GM18907 (cell line): ENCODE data around the gene CCDC167.
A peak's percentile ranks its signal among the peaks of the same experiment; 100 is the strongest.

Experiments used
- ATAC-seq: cut with Tn5 transposase; IDR thresholded peaks from one replicate; pipeline ENCODE4 v1.9.1; 2021; ENCODE audit warnings: mild to moderate bottlenecking, moderate library complexity; ENCODE audit not compliant: unreplicated experiment

The CCDC167 gene

DNA sequence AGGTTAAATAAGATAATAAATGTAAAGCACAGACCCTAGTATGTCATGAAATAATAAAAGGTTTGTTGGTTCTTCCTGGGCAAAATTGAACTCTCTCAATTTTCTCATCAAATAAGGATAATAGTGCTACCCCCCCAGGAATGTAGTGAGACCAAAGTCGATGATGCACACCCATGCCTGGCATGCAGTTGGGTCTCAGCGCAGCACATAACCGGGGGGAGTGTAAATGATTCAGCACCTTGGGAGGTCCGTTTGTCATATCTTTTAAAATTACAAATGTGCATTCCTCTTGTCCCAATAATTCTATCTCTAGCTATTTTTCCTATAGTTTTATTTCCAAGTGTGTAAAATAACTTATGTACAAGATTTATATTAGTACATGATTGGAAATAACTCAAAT is 31.3 kb upstream of the CCDC167 start:
- no peak for ATAC-seq

GRCh38 chr6:37530297-37530696 is 30.6 kb upstream of the CCDC167 start:
- ATAC-seq, result no peak

GRCh38 chr6:37528541-37528940 is 28.8 kb upstream of the CCDC167 start:
- no peak for ATAC-seq

GRCh38 chr6:37525460-37526357 is 26.0 kb upstream of the CCDC167 start:
- no peak for ATAC-seq

DNA sequence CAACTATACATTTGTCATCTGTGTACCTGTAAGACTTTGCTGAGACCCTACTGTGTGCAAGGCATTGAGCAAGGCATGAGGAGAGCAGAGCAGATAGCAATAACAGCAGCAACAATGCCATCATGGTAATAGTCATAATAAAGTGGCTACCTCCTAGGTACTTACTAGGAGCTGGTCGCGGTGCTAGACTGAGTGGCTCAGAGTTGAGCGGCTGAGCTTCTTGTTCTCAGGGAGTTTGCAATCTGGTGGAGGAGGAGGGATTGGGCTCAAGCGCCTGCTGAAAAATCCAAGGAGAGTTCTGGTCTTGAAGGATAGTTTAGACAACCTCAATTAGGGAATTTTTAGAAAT is 25.3 kb upstream of the CCDC167 start:
- no peak for ATAC-seq

DNA sequence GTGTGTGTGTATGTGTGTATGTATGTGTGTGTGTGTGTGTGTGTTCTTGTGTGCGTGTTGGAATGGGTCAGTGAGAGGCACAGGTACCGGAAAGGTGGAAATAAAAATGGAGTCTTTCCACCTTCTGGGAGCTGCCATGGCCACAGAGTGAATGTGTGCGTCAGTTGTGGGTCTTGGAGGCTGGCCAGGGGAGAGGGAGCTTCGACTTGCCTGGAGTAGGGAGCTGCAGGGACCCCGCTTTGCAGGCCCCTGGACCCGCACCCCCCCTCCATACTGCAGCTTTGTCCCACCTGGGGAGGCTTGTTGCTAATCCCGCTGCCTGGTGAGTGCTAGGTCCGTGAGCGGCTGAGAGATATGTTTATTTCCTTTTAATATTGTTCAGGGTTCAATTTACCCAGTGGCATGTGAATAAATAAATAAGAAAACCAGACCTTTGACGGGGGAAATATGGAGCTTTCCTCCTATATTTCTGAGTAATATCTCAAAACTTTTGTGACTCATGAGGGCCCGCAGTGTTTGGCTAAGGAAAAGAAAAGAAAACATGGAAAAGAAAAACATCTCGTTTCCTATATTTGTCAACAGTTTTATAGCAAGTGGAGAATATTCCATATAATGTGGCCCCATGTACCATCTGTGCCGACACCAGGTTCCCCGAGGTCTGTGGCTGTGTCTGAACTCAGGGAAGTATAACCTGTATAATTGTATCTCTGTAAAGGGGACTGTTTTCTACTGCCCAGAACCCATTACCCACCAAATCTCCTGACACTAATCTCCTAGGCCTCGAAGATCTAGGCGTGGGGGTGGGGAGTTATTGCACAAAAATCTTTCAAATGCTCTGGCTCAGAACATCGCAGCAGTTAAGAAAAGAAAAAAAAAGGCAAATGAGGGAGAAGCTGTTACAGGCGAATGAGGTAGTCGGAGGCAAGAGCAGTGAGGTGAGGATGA is 24.6 kb upstream of the CCDC167 start:
- no peak for ATAC-seq

DNA sequence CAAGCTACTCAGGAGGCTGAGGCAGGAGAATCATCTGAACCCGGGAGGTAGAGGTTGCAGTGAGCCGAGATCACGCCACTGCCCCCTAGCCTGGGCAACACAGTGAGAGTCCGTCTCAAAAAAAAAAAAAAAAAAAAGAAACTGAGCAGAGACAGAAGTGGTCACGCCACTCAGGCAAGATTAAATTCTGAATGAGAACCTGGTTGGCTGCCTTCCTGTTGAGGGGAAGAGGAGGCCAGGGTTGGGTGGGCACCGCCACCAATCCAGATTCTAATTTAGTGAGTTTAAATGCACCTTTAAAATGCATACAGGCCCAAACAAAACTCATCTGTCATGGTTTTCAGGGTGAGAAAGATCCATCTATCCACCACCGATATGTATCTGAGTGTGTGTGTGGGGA is 23.7 kb upstream of the CCDC167 start:
- ATAC-seq, result no peak

- no peak for ATAC-seq
These were observed 23.1 kb upstream of the CCDC167 start for GRCh38 chr6:37522836-37523235.

DNA sequence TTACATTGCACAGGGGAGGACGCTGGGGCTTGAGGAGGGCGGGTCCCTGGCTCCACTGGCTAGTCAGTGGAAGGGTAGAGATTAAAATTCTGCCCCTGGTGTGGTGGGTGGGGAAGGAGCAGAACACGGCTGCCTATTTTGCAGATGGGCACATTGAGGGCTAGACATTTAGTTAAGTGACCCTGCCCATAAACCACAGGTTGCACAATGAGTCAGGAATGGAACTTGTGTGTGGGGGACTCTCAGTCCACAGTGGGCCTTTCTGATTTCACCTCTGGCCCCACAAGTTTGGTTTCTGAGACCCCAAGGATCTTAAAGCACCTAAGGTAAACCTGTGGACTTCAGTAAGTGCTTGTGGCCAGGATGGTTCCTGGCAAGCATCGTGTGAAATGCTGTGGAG is 22.0 kb upstream of the CCDC167 start:
- no peak for ATAC-seq

GRCh38 chr6:37520926-37521325 is 21.2 kb upstream of the CCDC167 start:
- ATAC-seq, result no peak

DNA sequence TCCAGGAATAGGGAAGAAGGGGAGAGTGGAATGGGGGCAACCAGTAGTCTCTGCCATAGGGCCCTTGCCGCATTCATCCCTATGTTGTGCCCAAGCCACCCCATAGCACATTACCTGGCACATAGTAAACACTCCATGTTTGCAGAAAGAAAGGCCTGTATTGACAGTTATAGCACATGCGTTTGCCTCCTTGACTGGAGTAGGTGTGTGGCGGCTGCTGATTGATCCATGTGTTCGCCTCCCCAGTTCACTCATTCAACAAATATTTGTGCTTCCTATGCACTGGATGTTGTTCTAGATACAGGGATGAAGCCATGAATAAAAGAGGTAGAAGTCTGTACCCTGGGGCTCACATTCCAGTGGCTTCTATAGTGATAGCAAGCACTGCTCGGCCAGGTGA is 19.8 kb upstream of the CCDC167 start:
- ATAC-seq, result no peak

DNA sequence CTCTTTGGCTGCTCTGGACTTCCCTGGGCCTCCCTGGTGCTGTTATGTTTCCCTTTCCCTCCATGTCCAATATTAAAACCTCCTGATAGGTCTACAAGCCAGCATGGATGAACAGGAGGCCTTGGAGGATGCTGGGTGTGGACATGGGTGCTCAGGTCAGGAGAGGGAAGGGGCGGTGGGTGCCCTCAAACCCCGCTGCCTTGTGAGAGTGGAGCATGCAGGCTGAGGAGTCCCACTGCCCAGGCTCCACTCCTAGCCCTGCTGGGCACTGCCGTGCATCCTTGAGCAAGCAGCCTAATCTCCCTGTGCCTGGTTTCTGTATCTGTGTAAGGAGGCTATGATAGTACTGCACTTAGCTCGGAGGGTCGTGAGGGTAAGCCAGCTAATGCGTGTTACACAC is 18.4 kb upstream of the CCDC167 start:
- ATAC-seq, result no peak

DNA sequence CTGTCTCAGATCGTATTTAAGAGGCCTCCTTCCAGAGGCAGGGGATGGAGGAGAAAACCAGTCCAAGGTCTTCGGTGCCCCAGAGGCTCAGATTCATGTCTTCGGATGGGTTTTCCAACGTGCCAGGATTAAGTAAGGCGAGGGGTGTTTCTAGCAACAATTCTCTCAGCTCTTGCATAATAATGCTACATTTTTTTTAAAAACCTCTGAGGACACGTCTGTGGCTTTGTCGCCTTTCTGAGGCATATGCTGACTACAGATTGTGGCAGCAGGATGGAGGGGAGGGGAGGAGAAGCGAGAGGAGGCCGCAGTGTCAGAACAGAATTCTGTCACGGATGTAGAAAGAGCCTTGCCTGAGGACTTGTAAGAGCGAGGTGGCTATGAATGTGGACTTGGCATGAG is 17.7 kb upstream of the CCDC167 start:
- ATAC-seq, result peak; percentile 41

DNA sequence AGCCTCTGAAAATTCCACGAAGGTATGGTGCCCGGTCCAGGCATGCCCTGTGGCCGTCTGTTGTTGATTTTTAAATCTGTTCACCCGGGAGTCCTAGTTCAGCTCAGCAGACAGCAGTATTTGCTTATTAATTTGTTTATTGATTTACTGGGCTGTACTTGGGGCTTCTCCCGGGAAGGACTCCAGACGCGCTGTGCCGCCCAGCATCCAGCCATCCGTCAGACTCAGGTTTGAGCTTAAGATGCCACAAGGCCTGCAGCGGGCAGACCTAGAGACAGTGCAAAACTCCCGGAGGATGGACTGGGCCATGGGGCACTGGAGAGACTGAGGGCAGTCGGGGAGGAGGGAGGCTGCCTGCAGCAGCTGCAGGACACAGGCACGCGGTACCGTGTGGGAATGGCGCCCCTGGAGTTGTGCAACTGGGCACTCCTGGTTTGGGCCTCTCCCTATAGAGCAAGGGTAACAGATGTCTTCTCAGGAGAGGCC is 17.3 kb upstream of the CCDC167 start:
- ATAC-seq, result no peak

- peak; percentile 78 for ATAC-seq
These were observed 16.6 kb upstream of the CCDC167 start for GRCh38 chr6:37516076-37516919.

- ATAC-seq, result no peak
These were observed 16.0 kb upstream of the CCDC167 start for GRCh38 chr6:37515712-37516075.

DNA sequence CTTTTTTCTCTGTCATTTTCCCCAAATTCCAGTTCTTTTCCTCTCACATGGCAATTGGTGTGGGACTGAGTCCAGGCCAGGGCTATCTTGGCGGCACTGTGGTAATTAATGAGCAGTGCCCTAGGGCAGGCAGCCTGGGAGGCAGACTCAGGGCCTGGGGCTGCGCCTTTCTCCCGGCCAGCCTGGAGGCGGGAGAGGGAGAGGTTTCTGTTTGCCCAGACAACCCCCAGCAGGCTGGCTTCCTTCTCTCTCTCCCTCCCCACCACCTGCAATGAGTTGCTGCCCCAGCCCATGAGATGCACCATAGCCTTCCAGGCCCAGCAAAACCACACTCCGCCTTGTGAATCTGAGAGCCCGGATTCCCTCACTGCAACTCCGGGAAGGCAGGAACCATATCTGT is 15.1 kb upstream of the CCDC167 start:
- ATAC-seq, result no peak

DNA sequence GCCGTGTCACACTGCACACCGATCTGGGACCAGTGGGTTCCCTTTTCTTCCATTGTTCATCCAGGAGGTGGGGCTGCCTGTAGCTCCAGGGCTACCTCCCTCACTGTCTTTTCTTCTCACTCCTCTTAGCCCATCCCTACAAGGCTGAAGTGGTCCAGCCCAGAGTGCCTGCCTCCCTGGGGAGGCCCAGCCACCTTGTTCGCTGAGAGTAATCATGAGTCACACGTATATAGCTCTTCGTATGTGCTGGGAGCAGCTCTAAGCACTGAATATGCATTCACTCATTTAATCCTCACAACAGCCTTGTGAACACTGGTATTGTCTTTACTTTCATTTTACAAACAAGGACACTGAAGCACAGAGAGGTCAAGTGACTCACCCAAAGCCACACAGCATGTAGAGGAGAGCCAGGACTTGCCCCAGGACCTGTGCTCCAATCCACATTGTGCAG is 14.7 kb upstream of the CCDC167 start:
- ATAC-seq, result no peak

DNA sequence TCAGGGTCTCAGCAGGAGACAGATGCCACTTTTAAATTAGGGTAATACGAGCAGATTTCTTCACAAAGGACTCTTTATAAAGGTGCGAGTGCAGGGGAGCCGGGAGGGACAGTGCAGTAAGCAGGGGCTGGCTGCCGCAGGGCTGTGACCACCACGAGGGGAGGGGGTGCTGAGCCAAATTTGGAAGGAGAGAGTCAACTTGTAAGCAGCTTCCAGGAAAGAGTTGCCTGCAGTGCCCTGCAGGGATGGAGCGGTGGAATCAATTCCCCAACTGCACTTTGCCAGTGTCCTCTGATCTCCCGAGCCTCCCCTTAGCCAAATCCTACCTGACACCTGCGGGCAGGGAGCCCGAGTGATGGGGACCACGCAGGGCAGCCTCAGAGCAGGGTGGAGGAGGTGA is 13.9 kb upstream of the CCDC167 start:
- ATAC-seq, result no peak

DNA sequence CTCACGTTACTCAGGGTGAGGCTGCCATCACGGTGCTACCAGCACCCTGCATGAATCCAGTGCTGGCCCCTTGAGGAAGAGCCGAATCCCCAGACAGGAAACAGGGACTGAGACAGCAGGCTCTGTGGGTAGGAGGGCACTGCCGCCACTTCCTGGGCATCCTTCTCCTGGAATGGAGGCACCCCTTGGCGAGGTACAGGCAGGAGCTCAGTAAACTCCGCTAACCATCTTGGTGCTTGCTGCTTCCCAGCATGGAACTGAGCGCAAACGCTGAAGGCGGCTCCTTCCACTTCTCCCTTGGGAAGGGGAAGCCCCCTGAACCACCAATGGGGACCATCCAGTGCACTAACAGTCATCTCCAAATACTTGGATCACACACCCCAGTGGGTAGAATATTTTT is 13.5 kb upstream of the CCDC167 start:
- ATAC-seq, result no peak
